Spleen (tissue), 11 donors: ENCODE measurements around the gene SORCS2. TPM values are rescaled to one million over a fixed set of nuclear protein-coding genes. Genes with fewer than 3 reads are reported as not detected.

ENCODE experiments used
- DNase-seq: peaks from one replicate; pipeline ENCODE4 v3.0.0-alpha.2; 2020
- H3K27ac ChIP-seq, 8 donors: fragments of 200-600 bp; sonication (generic) in 7 of 8; 1 replicate in 4 of 8; 2 replicates in 4 of 8; pipeline versions ENCODE4 v1.5.0 to v1.8.0; 2016 to 2021; ENCODE audit warnings: inconsistent platforms in 4 of 8, mild to moderate bottlenecking in 4 of 8, moderate library complexity in 1 of 8
- H3K27me3 ChIP-seq, 7 donors: fragments of 200-600 bp; sonication (generic) in 6 of 7; replicated peaks in 1 of 7; 1 replicate in 4 of 7; 2 replicates in 3 of 7; pipeline versions ENCODE4 v1.5.0 to v1.8.0; 2016 to 2021; ENCODE audit warnings: inconsistent platforms in 3 of 7, mild to moderate bottlenecking in 1 of 7
- H3K36me3 ChIP-seq, 6 donors: fragments of 200-600 bp; sonication (generic) in 5 of 6; 1 replicate in 4 of 6; 2 replicates in 2 of 6; pipeline versions ENCODE4 v1.5.0 to v1.8.0; 2016 to 2021; ENCODE audit warnings: inconsistent platforms in 2 of 6
- H3K4me1 ChIP-seq, 6 donors: fragments of 200-600 bp; sonication (generic) in 5 of 6; 1 replicate in 3 of 6; 2 replicates in 3 of 6; pipeline versions ENCODE4 v1.5.0 to v1.8.0; 2016 to 2021; ENCODE audit warnings: inconsistent platforms in 3 of 6
- H3K4me3 ChIP-seq, 8 donors: fragments of 200-600 bp; sonication (generic) in 7 of 8; 1 replicate in 4 of 8; 2 replicates in 4 of 8; pipeline versions ENCODE4 v1.5.0 to v1.8.0; 2016 to 2021; ENCODE audit warnings: inconsistent platforms in 4 of 8, mild to moderate bottlenecking in 4 of 8, moderate library complexity in 2 of 8
- H3K9me3 ChIP-seq, 8 donors: fragments of 200-600 bp; sonication (generic) in 7 of 8; 1 replicate in 4 of 8; 2 replicates in 4 of 8; pipeline versions ENCODE4 v1.5.0 to v1.8.0; 2016 to 2021; ENCODE audit warnings: inconsistent platforms in 4 of 8
- POLR2A ChIP-seq, 3 donors: fragments of 450-650 bp; IDR thresholded peaks; one replicate each; pipeline ENCODE4 v1.5.1; 2017; ENCODE audit warnings: antibody characterized with exemption in 3 of 3, mild to moderate bottlenecking in 1 of 3
- POLR2AphosphoS5 ChIP-seq, 3 donors: sonication (generic); formaldehyde crosslinking; IDR thresholded peaks; one replicate each; pipeline ENCODE4 v1.5.1; 2017; ENCODE audit warnings: antibody characterized with exemption in 3 of 3
- WGBS, 5 donors: extraction: QIAGEN DNeasy Blood & Tissue Kit in 3 of 5; methylation state at CpG; one replicate each; pipeline versions ENCODE4 v1.1.5 to v1.1.7; 2013 to 2018; 5-methylcytosine and 5-hydroxymethylcytosine counted together
- intact Hi-C: fragments of 100-400 bp; cut with DNase I; formaldehyde crosslinking; loops from one replicate; pipeline ENCODE4 v1.15.0; 2023; ENCODE audit warnings: low total_unique reads
- polyA plus RNA-seq, 3 donors: library from polyadenylated mRNA; stranded (reverse); fragments of 200-250 nt; gene quantifications; one replicate each; pipeline ENCODE4 v1.2.1, GENCODE V29; 2013
- total RNA-seq, 7 donors: library from RNA; depleted of rRNA in 3 of 7; stranded (reverse); fragments of >200 nt in 3 of 7; fragmentation: NEBNext Ultra II Directional in 4 of 7; extraction: Animal tissue kit (Norgen Biotek cat#: 25700) in 4 of 7; gene quantifications; one replicate each; pipeline versions ENCODE4 v1.1.0 to v1.2.1, GENCODE V29; 2016 to 2021
- TF ChIP-seq, protein P1 (sequence below), 11 experiments: fragments of 200-600 bp in 7 of 11; fragments of 450-650 bp in 4 of 11; sonication (generic) in 4 of 11; IDR thresholded peaks in 8 of 11; conservative IDR thresholded peaks in 3 of 11; 1 replicate in 7 of 11; 2 replicates in 4 of 11; pipeline versions ENCODE4 v1.4.0 to v1.8.0; 2016 to 2021; ENCODE audit warnings: antibody characterized with exemption in 11 of 11, inconsistent platforms in 4 of 11, mild to moderate bottlenecking in 1 of 11
- donor health status: healthy with polysubstance abuse.
- donor health status: DM: no; HTN: no; CAD: no; lungs with moderate emphysema.
- donor health status: DM: no; HTN: no; CAD: no.
- donor health status: Bipolar disorder and iron deficiency.
- donor health status: healthy.
- donor health status: DM: no; HTN: no; CAD: no.
- donor health status: DM: yes; HTN: yes; CAD: no.

Gene SORCS2
- total and polyA plus RNA-seq, 10 donors: 0.33 to 1.6 (median 0.60) TPM

DNA sequence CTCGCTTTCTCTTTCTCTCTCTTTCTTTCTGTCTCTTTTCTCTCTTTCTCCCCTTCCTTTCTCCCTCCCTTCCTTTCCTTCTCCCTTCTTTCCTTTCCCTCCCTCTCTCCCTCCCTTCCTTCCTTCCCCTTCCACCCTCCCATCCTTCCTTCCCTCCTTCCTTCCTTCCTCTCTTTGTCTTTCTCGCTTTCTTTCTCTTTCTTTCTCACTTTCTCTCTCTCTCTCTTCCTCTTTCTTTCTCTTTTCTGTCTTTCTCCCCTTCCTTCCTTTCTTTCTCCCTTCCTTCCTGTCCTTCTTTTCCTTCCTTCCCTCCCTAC lies 2.1 kb upstream of the SORCS2 start:
- Histone ChIP-seq H3K36me3 (no peaks in the 10 kb centered on the region), H3K27ac (no peak overlapping the region), H3K4me3 (no peak overlapping the region), H3K27me3 (peaks cover 0 to 97% (median 45%) of the 10 kb centered on the region in 7 donors), H3K9me3 (no peaks in the 10 kb centered on the region), H3K4me1 (peaks cover 5 to 21% (median 13%) of the 10 kb centered on the region in 6 donors)
- intact Hi-C loops: loop anchor here (5.0 kb wide), 2 partner anchors 527 to 612 kb away; no protein-coding TSS in a partner anchor
- DNase-seq: no peak
- WGBS, 5 donors: 55 to 63% (median 58%) methylated on average over 2 of the region's 2 CpGs
- TF ChIP-seq POLR2AphosphoS5 (IDR thresholded peaks at IDR 0.05) (no peak), POLR2A (IDR thresholded peaks at IDR 0.05) (no peak)
- TF ChIP-seq, protein P1, sequence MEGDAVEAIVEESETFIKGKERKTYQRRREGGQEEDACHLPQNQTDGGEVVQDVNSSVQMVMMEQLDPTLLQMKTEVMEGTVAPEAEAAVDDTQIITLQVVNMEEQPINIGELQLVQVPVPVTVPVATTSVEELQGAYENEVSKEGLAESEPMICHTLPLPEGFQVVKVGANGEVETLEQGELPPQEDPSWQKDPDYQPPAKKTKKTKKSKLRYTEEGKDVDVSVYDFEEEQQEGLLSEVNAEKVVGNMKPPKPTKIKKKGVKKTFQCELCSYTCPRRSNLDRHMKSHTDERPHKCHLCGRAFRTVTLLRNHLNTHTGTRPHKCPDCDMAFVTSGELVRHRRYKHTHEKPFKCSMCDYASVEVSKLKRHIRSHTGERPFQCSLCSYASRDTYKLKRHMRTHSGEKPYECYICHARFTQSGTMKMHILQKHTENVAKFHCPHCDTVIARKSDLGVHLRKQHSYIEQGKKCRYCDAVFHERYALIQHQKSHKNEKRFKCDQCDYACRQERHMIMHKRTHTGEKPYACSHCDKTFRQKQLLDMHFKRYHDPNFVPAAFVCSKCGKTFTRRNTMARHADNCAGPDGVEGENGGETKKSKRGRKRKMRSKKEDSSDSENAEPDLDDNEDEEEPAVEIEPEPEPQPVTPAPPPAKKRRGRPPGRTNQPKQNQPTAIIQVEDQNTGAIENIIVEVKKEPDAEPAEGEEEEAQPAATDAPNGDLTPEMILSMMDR (IDR thresholded peaks at IDR 0.05 in 8 of 11, conservative IDR thresholded peaks at IDR 0.05 in 3 of 11): no peak

DNA sequence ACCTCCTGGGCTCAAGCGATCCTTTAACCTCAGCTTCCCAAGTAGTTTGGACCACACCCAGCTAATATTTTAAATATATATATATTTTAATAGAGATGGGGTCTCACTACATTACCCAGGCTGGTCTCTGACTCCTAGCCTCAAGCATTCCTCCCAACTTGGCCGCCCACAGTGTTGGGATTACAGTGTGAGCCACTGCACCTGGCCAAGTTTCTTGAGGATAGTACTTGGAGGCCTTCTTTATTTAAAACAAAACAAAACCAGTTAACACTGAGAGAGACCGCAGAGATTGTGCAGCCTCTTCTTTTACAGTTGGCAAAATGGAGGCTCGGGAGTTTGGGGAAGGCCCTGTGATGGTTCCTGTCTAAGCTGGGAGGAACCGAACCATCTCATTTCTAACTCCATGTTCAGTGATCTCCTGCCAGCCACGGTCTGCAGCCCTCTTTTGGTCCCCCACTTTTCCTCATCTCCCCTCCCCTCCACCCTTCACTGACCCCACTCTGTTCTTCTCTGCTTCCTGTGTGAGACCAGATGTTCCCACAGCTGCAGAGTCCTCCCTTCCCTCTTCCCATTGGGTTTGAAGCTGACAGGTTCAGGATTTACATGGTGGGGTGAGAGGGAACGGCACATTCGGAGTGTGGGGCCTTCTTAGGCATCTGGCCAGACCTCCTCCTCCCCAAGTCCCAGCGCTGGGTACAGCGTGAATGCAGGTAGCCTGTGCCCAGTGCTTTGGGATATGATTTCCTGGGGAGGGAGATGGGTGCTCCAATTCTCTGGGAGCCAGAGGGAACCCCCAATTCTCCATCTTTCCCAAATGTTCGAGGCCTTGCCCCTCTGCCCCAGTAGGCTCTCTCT lies 1.4 kb upstream of the SORCS2 start:
- Histone ChIP-seq H3K4me1 (peaks cover 5 to 21% (median 13%) of the 10 kb centered on the region in 6 donors), H3K9me3 (no peaks in the 10 kb centered on the region), H3K27ac (no peak overlapping the region), H3K4me3 (no peak overlapping the region), H3K27me3 (peaks cover 0 to 100% (median 45%) of the 10 kb centered on the region in 7 donors), H3K36me3 (no peaks in the 10 kb centered on the region)
- TF ChIP-seq POLR2AphosphoS5 (IDR thresholded peaks at IDR 0.05): no peak
- no peak for TF ChIP-seq POLR2A (IDR thresholded peaks at IDR 0.05)
- TF ChIP-seq, protein P1 (IDR thresholded peaks at IDR 0.05 in 8 of 11, conservative IDR thresholded peaks at IDR 0.05 in 3 of 11): no peak
- WGBS, 5 donors: 79 to 82% (median 81%) methylated on average over 10 to 11 of the region's 11 CpGs
- intact Hi-C loops: loop anchor here (5.0 kb wide), 2 partner anchors 526 to 611 kb away; no protein-coding TSS in a partner anchor
- DNase-seq: peak; percentile 42

DNA sequence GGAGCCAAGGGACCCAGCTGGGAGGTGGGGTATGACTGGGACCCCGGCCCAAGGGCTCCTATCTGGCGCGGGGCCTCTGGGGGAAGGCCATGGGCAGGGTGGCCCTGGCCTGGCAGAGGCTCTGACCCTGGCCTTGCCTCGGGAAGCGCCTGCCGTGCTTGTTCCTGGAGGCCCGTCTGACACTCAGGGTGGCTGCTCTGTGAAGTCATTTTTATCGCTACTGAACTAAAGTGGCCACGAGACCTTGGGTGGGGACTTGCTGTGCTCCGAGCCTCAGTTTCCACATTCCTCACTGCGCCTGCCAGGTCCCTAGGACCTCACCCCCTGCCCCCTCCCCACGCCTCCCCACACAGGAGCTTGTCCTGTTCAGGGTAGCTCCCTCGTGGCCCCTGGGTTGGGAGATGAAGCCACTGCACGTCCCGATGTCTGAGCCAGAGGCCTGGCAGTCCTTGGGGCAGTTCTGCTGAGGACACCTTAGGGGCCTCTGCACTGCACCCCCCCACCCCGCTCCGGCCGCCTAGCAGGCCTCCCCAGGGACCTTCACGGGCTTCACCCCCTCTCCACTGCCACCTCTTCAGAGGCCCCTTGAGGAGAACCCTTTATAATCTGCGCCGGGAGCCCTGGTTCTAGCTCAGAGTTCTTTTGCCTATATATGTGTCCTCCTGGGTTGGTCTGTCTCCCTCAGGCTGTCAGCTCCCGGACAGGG lies 639 bp upstream of the SORCS2 start:
- Histone ChIP-seq H3K36me3 (no peaks in the 10 kb centered on the region), H3K4me1 (peaks cover 5 to 21% (median 13%) of the 10 kb centered on the region in 6 donors), H3K27me3 (peaks cover 0 to 100% (median 45%) of the 10 kb centered on the region in 7 donors), H3K27ac (no peak overlapping the region), H3K9me3 (no peaks in the 10 kb centered on the region), H3K4me3 (peak overlapping the region in 1 of 8 donors; percentile 61)
- 52 to 74% (median 63%) methylated on average over 10 to 22 of the region's 22 CpGs for WGBS, 5 donors
- intact Hi-C loops: loop anchor here (5.0 kb wide), 2 partner anchors 526 to 611 kb away; no protein-coding TSS in a partner anchor
- TF ChIP-seq POLR2AphosphoS5 (IDR thresholded peaks at IDR 0.05) (no peak), POLR2A (IDR thresholded peaks at IDR 0.05) (no peak)
- TF ChIP-seq, protein P1 (IDR thresholded peaks at IDR 0.05 in 8 of 11, conservative IDR thresholded peaks at IDR 0.05 in 3 of 11): no peak
- DNase-seq: peak; percentile 59
